Common myeloid progenitor, CD34-positive (primary cell): Measurements from ENCODE around the gene ZNF503.

Experiments
- CTCF ChIA-PET: fragments of 350-600 bp; sonication (Branson Sonifier 250); formaldehyde crosslinking; loops from one replicate; lab custom pipeline; 2021; ENCODE audit warnings: antibody characterized with exemption; lab: Charles Lee
- POLR2A ChIA-PET: fragments of 350-600 bp; sonication (Branson Sonifier 250); formaldehyde crosslinking; loops from one replicate; lab custom pipeline; 2021; ENCODE audit warnings: antibody characterized with exemption; lab: Charles Lee
- DNase-seq, 3 donors: peaks; one replicate each; pipeline versions ENCODE4 v3.0.0 to v3.0.0-alpha.2; 2013
- H3K27ac ChIP-seq, 2 experiments: 1 replicate in 1 of 2; 2 replicates in 1 of 2; pipeline ENCODE4 v1.7.0; 2013; ENCODE audit warnings: inconsistent platforms in 2 of 2, low read length in 2 of 2, mild to moderate bottlenecking in 2 of 2, low read depth in 1 of 2, moderate library complexity in 1 of 2; ENCODE audit not compliant: severe bottlenecking in 2 of 2, insufficient read depth in 1 of 2, poor library complexity in 1 of 2
- H3K27me3 ChIP-seq, 5 experiments: replicated peaks in 2 of 5; 1 replicate in 3 of 5; 2 replicates in 2 of 5; pipeline versions ENCODE4 v1.6.1 to v1.7.0; 2013; ENCODE audit warnings: low read length in 4 of 5, mild to moderate bottlenecking in 2 of 5, moderate library complexity in 2 of 5, inconsistent platforms in 1 of 5; ENCODE audit not compliant: insufficient read depth in 5 of 5, control insufficient read depth in 4 of 5
- H3K36me3 ChIP-seq, 4 experiments: 1 replicate in 2 of 4; 2 replicates in 2 of 4; pipeline versions ENCODE4 v1.6.1 to v1.7.0; 2013; ENCODE audit warnings: low read length in 3 of 4, control low read depth in 1 of 4, mild to moderate bottlenecking in 1 of 4; ENCODE audit not compliant: control insufficient read depth in 4 of 4, insufficient read depth in 4 of 4
- H3K4me1 ChIP-seq, 4 experiments: 1 replicate in 3 of 4; 2 replicates in 1 of 4; pipeline versions ENCODE4 v1.6.1 to v1.7.1; 2013; ENCODE audit warnings: low read length in 3 of 4, mild to moderate bottlenecking in 3 of 4, control low read depth in 1 of 4, inconsistent platforms in 1 of 4, moderate library complexity in 1 of 4; ENCODE audit not compliant: control insufficient read depth in 4 of 4, insufficient read depth in 4 of 4; ENCODE audit errors: control extremely low read depth in 1 of 4
- H3K4me3 ChIP-seq, 7 experiments: 1 replicate in 4 of 7; 2 replicates in 3 of 7; pipeline versions ENCODE4 v1.5.1 to v1.7.0; 2013; ENCODE audit warnings: mild to moderate bottlenecking in 7 of 7, low read length in 6 of 7, moderate library complexity in 6 of 7, inconsistent platforms in 2 of 7, low read depth in 2 of 7, control low read depth in 1 of 7; ENCODE audit not compliant: insufficient read depth in 4 of 7, control insufficient read depth in 1 of 7; ENCODE audit errors: extremely low read depth in 1 of 7
- H3K9me3 ChIP-seq, 5 experiments: 1 replicate in 4 of 5; 2 replicates in 1 of 5; pipeline versions ENCODE4 v1.6.1 to v1.7.1; 2013; ENCODE audit warnings: low read length in 4 of 5, mild to moderate bottlenecking in 2 of 5, inconsistent platforms in 1 of 5, low read depth in 1 of 5, moderate library complexity in 1 of 5; ENCODE audit not compliant: control insufficient read depth in 4 of 5, insufficient read depth in 2 of 5; ENCODE audit errors: control extremely low read depth in 1 of 5
- WGBS: methylation state at CpG from one replicate; pipeline ENCODE4 v1.1.5; 2013; ENCODE audit not compliant: insufficient coverage; 5-methylcytosine and 5-hydroxymethylcytosine counted together

Gene ZNF503

DNA sequence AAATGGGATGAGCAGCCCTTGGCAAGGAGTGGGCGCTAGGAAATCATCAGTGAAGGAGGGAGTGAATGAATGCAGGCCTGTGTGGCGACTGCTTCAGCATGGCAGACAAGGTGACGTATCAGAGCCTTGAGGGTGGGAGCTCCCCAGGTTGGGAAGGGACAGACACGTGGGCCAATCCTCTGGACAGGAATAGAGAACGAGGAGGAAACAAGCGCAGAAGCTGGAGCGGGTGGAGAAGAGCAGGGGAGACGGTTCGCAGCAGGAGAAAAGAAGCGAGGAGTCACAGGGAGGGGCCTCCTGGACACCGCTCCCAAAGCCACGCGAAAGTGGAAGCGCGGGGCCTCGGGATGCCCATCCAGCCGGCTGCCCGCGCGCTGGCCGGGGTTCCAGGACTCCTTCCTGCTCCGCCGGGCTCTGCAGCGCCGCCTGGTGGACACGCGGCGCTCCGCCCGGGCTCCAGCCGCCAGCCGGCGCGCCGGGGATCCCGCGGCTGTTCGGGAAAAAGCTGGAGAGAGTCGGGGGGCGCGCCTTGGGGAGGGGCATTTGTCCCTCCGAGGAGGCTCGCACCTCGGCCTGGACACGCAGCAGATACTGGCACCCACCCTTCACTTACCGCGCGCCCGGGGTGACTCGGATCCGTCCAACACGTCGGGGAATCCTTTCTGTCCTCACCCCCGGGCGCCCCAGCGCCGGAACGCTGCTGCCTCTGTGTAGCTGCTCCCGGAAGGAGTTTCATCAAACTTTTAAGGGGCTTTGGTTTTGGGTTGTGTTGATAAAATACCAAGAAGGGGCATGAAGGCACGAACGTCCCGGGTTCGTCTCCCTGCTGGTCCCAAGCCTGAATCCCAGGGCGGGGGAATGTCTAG lies 6.3 kb downstream of the ZNF503 start:
- H3K9me3 ChIP-seq, result no peaks in the 10 kb centered on the region
- H3K4me1 ChIP-seq, result peaks cover 0 to 29% (median 25%) of the 10 kb centered on the region in 4 experiments
- peak in 2 of 3 donors; percentile 36 to 44 for DNase-seq
- H3K27me3 ChIP-seq, result peaks cover 0 to 43% (median 27%) of the 10 kb centered on the region in 5 experiments
- POLR2A ChIA-PET, result no interaction called here
- CTCF ChIA-PET, result interaction anchor here (0.7 to 3.0 kb wide), 15 partner anchors 9 to 875 kb away, joined by 3 to 16 read pairs (median 3); partner anchors contain the start of gene COMTD1
- H3K36me3 ChIP-seq, result peaks cover 0 to 8% (median 0%) of the 10 kb centered on the region in 4 experiments
- H3K27ac ChIP-seq, result no peak overlapping the region
- peak overlapping the region in 5 of 7 experiments; percentile 13 to 77 (median 48) for H3K4me3 ChIP-seq
- 26% methylated on average over 57 of the region's 64 CpGs for WGBS

DNA sequence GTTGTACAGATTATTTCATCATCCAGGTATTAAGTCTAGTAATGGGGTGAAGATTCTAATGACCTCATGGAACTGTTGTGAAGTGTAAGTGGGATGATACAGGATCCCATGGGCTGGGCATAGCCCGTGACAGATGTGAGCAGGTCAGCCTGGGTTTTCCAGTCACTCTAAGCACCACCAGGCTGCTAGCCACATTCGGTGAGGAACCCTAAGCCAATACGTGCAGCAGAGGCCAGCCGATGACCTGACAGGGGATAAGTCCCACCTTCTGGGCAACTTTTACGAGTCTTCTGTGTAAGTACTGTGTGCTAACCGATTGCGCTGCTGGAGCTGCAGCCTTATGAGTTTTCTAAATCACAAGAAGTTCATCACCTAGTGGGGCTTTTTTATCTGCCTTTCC lies 7.3 kb downstream of the ZNF503 start:
- H3K9me3 ChIP-seq, result no peaks in the 10 kb centered on the region
- H3K27ac ChIP-seq, result no peak overlapping the region
- no peak for DNase-seq
- 93% methylated on average over 7 of the region's 7 CpGs for WGBS
- peaks cover 0 to 43% (median 27%) of the 10 kb centered on the region in 5 experiments for H3K27me3 ChIP-seq
- peaks cover 0 to 21% (median 17%) of the 10 kb centered on the region in 4 experiments for H3K4me1 ChIP-seq
- no peak overlapping the region for H3K4me3 ChIP-seq
- POLR2A ChIA-PET, result no interaction called here
- CTCF ChIA-PET, result interaction anchor here (0.6 to 2.7 kb wide), 5 partner anchors 8 to 232 kb away, joined by 3 to 16 read pairs (median 3); partner anchors contain the start of gene COMTD1
- H3K36me3 ChIP-seq, result peaks cover 0 to 6% (median 0%) of the 10 kb centered on the region in 4 experiments

DNA sequence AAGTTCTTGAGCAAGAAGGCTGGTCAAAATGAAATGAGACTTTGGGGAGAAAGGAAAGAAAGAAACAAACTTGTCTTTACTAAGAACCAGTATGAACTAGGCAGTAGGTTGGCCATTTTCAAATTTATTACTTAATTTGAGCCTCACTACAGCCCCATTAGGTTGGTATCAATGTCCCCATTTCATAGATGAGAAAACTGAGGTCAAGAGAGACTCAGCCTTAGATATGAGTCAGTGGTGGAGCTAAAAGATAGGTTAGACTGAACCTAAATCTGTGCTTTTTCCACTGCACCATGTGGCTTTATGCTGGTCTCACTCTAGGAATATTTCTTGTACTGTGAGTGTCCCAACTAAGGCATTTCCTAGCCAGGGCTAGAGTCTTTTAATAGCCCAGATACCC lies 8.8 kb downstream of the ZNF503 start:
- no peak overlapping the region for H3K4me3 ChIP-seq
- POLR2A ChIA-PET, result no interaction called here
- peaks cover 0 to 21% (median 17%) of the 10 kb centered on the region in 4 experiments for H3K4me1 ChIP-seq
- CTCF ChIA-PET, result interaction anchor here (1.7 kb wide), 1 partner anchor 28 kb away, joined by 3 read pairs; no protein-coding TSS in a partner anchor
- H3K27me3 ChIP-seq, result peaks cover 0 to 38% (median 26%) of the 10 kb centered on the region in 5 experiments
- no peaks in the 10 kb centered on the region for H3K9me3 ChIP-seq
- H3K36me3 ChIP-seq, result no peaks in the 10 kb centered on the region
- DNase-seq, result no peak
- H3K27ac ChIP-seq, result no peak overlapping the region

DNA sequence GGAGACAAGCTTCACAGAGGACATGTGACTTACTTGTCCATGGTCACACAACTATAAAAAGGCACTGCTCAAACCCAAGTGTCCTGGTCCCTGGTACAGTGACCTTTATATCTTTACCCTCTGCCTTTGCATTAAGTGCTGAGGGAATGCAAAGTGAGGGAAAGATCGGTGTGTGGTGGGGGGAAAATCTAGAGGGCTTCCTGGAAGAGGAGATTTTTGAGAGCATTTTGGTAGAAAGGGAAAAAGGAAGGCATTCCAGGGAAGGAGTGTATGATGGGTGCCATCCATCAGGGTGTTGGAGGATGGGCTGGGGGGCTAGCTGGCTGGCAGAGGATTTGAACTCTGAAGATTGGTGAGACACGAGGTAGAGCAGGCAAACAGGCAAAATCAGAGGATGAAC lies 9.3 kb downstream of the ZNF503 start:
- H3K9me3 ChIP-seq, result no peaks in the 10 kb centered on the region
- H3K36me3 ChIP-seq, result no peaks in the 10 kb centered on the region
- CTCF ChIA-PET, result interaction anchor here (1.4 kb wide), 1 partner anchor 10 kb away, joined by 3 read pairs; the partner anchor contains the start of gene ZNF503
- H3K4me1 ChIP-seq, result peaks cover 0 to 21% (median 17%) of the 10 kb centered on the region in 4 experiments
- DNase-seq, result no peak
- WGBS, result 100% methylated on average over 2 of the region's 2 CpGs
- no peak overlapping the region for H3K4me3 ChIP-seq
- peaks cover 0 to 33% (median 22%) of the 10 kb centered on the region in 5 experiments for H3K27me3 ChIP-seq
- POLR2A ChIA-PET, result no interaction called here
- no peak overlapping the region for H3K27ac ChIP-seq

- Histone ChIP-seq H3K27me3 (peaks cover 0 to 17% (median 5%) of the 10 kb centered on the region in 5 experiments), H3K36me3 (no peaks in the 10 kb centered on the region), H3K4me3 (no peak overlapping the region), H3K27ac (no peak overlapping the region), H3K4me1 (peaks cover 0 to 2% (median under 1%) of the 10 kb centered on the region in 4 experiments), H3K9me3 (peaks cover 0 to 16% (median 2%) of the 10 kb centered on the region in 5 experiments)
- ChIA-PET CTCF (no interaction called here), POLR2A (no interaction called here)
- DNase-seq, result no peak
These were observed 11.4 kb downstream of the ZNF503 start for GRCh38 chr10:75390178-75390577.

GRCh38 chr10:75388082-75388481 lies 13.5 kb downstream of the ZNF503 start:
- ChIA-PET POLR2A (no interaction called here), CTCF (no interaction called here)
- no peak for DNase-seq
- Histone ChIP-seq H3K36me3 (no peaks in the 10 kb centered on the region), H3K4me3 (no peak overlapping the region), H3K27me3 (peaks cover 0 to 7% (median 0%) of the 10 kb centered on the region in 5 experiments), H3K9me3 (peaks cover 0 to 16% (median 2%) of the 10 kb centered on the region in 5 experiments), H3K27ac (no peak overlapping the region), H3K4me1 (no peaks in the 10 kb centered on the region)
- WGBS, result 100% methylated on average over 2 of the region's 3 CpGs

- Histone ChIP-seq H3K36me3 (no peaks in the 10 kb centered on the region), H3K4me3 (no peak overlapping the region), H3K27ac (no peak overlapping the region), H3K9me3 (peaks cover 0 to 16% (median 2%) of the 10 kb centered on the region in 5 experiments), H3K4me1 (no peaks in the 10 kb centered on the region), H3K27me3 (no peaks in the 10 kb centered on the region)
- no peak for DNase-seq
- WGBS, result 97% methylated on average over 3 of the region's 3 CpGs
- ChIA-PET POLR2A (no interaction called here), CTCF (interaction anchor here (1.2 to 1.8 kb wide), 2 partner anchors 8 to 10 kb away, joined by 4 to 5 read pairs; no protein-coding TSS in a partner anchor)
These were observed 15.4 kb downstream of the ZNF503 start for GRCh38 chr10:75386128-75386527.
